Measurements from ENCODE around the gene KRT4. TPM values are rescaled to one million over a fixed set of nuclear protein-coding genes. Genes with fewer than 3 reads are reported as not detected.
"Not testable (repeated sequence)": the region's sequence is repeated elsewhere in the genome, so short reads cannot be mapped to it uniquely, and the experiment has no call there.

The KRT4 gene
- total and polyA plus RNA-seq, 3 experiments from 2014 or later: not detected

DNA sequence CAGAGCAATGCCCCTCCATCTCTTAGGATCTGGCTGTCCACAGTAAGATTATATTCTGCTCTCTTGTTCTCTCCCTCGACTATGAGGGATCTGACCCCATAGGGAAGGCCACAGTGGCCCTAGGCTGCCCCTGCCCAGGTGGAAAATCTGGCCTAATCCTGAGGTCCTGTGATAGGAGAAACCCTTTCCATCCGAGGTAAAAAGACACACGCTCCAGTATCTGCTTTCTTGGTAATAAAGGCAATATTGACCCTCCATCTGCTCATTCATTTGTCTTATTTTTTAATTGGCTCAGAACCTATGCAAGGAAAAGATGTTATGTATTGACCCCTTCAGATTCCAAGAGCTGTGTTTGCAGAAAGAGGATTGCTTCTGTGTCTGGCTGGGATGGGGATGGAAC, 46.5 kb downstream of the KRT4 start:
- H3K27me3 Mint-ChIP-seq: peaks cover 11 to 45% of the 10 kb centered on the region in 2 donors
- H3K27ac Mint-ChIP-seq: no peak overlapping the region
- H3K9me3 Mint-ChIP-seq: peaks cover 0 to 7% (median 4%) of the 10 kb centered on the region in 5 donors
- Histone ChIP-seq H3K27me3 (ENCODE audit: insufficient read depth, low read length, poor library complexity, severe bottlenecking) (no peaks in the 10 kb centered on the region), H3K27ac (ENCODE audit: low read depth, low read length) (no peak overlapping the region), H3K36me3 (ENCODE audit: insufficient read depth, low read length) (no peaks in the 10 kb centered on the region), H3K4me1 (ENCODE audit: insufficient read depth, low read length) (no peaks in the 10 kb centered on the region), H3K9me3 (ENCODE audit: low read length) (no peaks in the 10 kb centered on the region), H3K4me3 (ENCODE audit: low read length) (no peak overlapping the region)
- no peak overlapping the region for H3K4me3 Mint-ChIP-seq
- POLR2A ChIA-PET: no interaction called here
- CTCF ChIA-PET: no interaction called here
- no peak for DNase-seq
- no peaks in the 10 kb centered on the region for H3K4me1 Mint-ChIP-seq
- no peaks in the 10 kb centered on the region for H3K36me3 Mint-ChIP-seq

DNA sequence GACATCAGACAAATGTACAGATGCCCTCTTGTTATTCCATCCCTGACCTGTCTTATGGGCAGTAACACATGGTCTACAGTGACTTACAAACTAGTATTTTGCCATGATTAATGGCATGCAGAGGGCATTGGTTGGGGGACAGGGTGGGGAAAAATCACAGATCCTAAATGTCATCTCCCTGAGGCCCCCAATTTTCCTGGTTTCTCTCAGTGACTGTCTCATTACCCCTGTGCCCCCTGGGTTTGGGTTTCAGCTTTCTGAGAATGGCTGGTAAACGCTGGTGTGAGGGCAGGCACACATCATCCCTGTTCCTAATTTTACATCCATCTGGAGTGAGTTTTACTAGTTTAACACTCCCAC, 46.9 kb downstream of the KRT4 start:
- Histone ChIP-seq H3K9me3 (ENCODE audit: low read length) (no peaks in the 10 kb centered on the region), H3K27me3 (ENCODE audit: insufficient read depth, low read length, poor library complexity, severe bottlenecking) (no peaks in the 10 kb centered on the region), H3K36me3 (ENCODE audit: insufficient read depth, low read length) (no peaks in the 10 kb centered on the region), H3K4me1 (ENCODE audit: insufficient read depth, low read length) (no peaks in the 10 kb centered on the region), H3K27ac (ENCODE audit: low read depth, low read length) (no peak overlapping the region), H3K4me3 (ENCODE audit: low read length) (no peak overlapping the region)
- ChIA-PET POLR2A (no interaction called here), CTCF (no interaction called here)
- Mint-ChIP-seq H3K36me3 (no peaks in the 10 kb centered on the region), H3K9me3 (peaks cover 0 to 11% (median 5%) of the 10 kb centered on the region in 5 donors), H3K27me3 (peaks cover 11 to 45% of the 10 kb centered on the region in 2 donors), H3K4me1 (no peaks in the 10 kb centered on the region), H3K27ac (no peak overlapping the region), H3K4me3 (no peak overlapping the region)
- DNase-seq: no peak

- no peaks in the 10 kb centered on the region for H3K4me1 Mint-ChIP-seq
- Histone ChIP-seq H3K27me3 (ENCODE audit: insufficient read depth, low read length, poor library complexity, severe bottlenecking) (no peaks in the 10 kb centered on the region), H3K4me1 (ENCODE audit: insufficient read depth, low read length) (no peaks in the 10 kb centered on the region), H3K36me3 (ENCODE audit: insufficient read depth, low read length) (no peaks in the 10 kb centered on the region), H3K4me3 (ENCODE audit: low read length) (no peak overlapping the region), H3K9me3 (ENCODE audit: low read length) (no peaks in the 10 kb centered on the region), H3K27ac (ENCODE audit: low read depth, low read length) (no peak overlapping the region)
- ChIA-PET CTCF (no interaction called here), POLR2A (no interaction called here)
- H3K27me3 Mint-ChIP-seq: peaks cover 11 to 45% of the 10 kb centered on the region in 2 donors
- no peak overlapping the region for H3K4me3 Mint-ChIP-seq
- peaks cover 2 to 15% (median 10%) of the 10 kb centered on the region in 5 donors for H3K9me3 Mint-ChIP-seq
- no peak for DNase-seq
- no peak overlapping the region for H3K27ac Mint-ChIP-seq
- no peaks in the 10 kb centered on the region for H3K36me3 Mint-ChIP-seq
Observed at GRCh38 chr12:52766351-52767019, 47.4 kb downstream of the KRT4 start.

GRCh38 chr12:52765702-52766101, 48.2 kb downstream of the KRT4 start:
- H3K4me3 Mint-ChIP-seq: no peak overlapping the region
- ChIA-PET POLR2A (no interaction called here), CTCF (no interaction called here)
- H3K4me1 ChIP-seq (ENCODE audit: insufficient read depth, low read length): no peaks in the 10 kb centered on the region
- H3K27me3 Mint-ChIP-seq: peaks cover 13 to 38% of the 10 kb centered on the region in 2 donors
- H3K36me3 Mint-ChIP-seq: peaks cover 0 to 4% (median 0%) of the 10 kb centered on the region in 3 donors
- no peaks in the 10 kb centered on the region for H3K4me1 Mint-ChIP-seq
- H3K27ac ChIP-seq (ENCODE audit: low read depth, low read length): no peak overlapping the region
- peak overlapping the region in 1 of 8 donors; percentile 39 for H3K27ac Mint-ChIP-seq
- H3K27me3 ChIP-seq (ENCODE audit: insufficient read depth, low read length, poor library complexity, severe bottlenecking): no peaks in the 10 kb centered on the region
- no peaks in the 10 kb centered on the region for H3K9me3 ChIP-seq (ENCODE audit: low read length)
- H3K36me3 ChIP-seq (ENCODE audit: insufficient read depth, low read length): no peaks in the 10 kb centered on the region
- no peak for DNase-seq
- H3K4me3 ChIP-seq (ENCODE audit: low read length): no peak overlapping the region
- peaks cover 7 to 23% (median 17%) of the 10 kb centered on the region in 5 donors for H3K9me3 Mint-ChIP-seq

- ChIA-PET CTCF (no interaction called here), POLR2A (no interaction called here)
- H3K36me3 ChIP-seq (ENCODE audit: insufficient read depth, low read length): no peaks in the 10 kb centered on the region
Observed at GRCh38 chr12:52763991-52764390, 49.9 kb downstream of the KRT4 start.

DNA sequence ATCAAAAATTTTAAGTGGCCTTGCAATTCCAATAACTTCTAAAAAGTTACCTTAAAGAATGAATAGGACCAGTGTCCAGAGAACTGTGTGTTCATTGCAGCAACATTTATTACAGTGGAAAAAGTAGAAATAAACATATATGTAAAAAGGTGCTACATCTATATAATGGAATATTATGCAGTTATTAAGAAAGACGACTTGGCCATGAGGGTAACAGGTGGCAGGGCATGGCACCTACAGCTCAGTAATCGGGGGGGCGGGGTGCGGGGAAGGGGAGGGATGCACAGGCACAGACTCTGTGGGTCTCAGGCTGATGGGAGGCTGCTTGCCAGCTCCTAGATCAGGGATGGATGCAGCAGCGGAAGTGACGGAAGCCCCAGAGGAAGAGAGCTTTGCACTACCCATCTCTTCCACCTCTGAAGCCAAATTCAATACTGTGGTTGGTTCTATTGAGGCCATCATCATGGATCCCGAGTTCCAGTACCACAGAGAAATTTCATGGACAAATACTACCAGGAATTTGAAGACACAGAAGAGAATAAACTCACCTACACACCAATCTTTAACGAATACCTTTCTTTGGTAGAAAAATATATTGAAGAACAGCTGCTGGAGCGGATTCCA, 50.8 kb downstream of the KRT4 start:
- no peak overlapping the region for H3K27ac Mint-ChIP-seq
- ChIA-PET CTCF (no interaction called here), POLR2A (no interaction called here)
- Histone ChIP-seq H3K9me3 (ENCODE audit: low read length) (no peaks in the 10 kb centered on the region), H3K27me3 (ENCODE audit: insufficient read depth, low read length, poor library complexity, severe bottlenecking) (no peaks in the 10 kb centered on the region), H3K27ac (ENCODE audit: low read depth, low read length) (no peak overlapping the region), H3K4me1 (ENCODE audit: insufficient read depth, low read length) (no peaks in the 10 kb centered on the region), H3K36me3 (ENCODE audit: insufficient read depth, low read length) (no peaks in the 10 kb centered on the region), H3K4me3 (ENCODE audit: low read length) (no peak overlapping the region)
- no peak overlapping the region for H3K4me3 Mint-ChIP-seq
- H3K36me3 Mint-ChIP-seq: peaks cover 0 to 4% (median 0%) of the 10 kb centered on the region in 3 donors
- no peaks in the 10 kb centered on the region for H3K4me1 Mint-ChIP-seq
- peaks cover 12 to 32% of the 10 kb centered on the region in 2 donors for H3K27me3 Mint-ChIP-seq
- peaks cover 13 to 32% (median 29%) of the 10 kb centered on the region in 5 donors for H3K9me3 Mint-ChIP-seq
- DNase-seq: no peak

More at GRCh38 chr12:52763991-52764390, 49.9 kb downstream of the KRT4 start:
- Mint-ChIP-seq H3K4me1 (no peaks in the 10 kb centered on the region), H3K36me3 (peaks cover 0 to 4% (median 0%) of the 10 kb centered on the region in 3 donors), H3K9me3 (peaks cover 13 to 32% (median 29%) of the 10 kb centered on the region in 5 donors), H3K4me3 (no peak overlapping the region), H3K27ac (peak overlapping the region in 1 of 8 donors; percentile 1), H3K27me3 (peaks cover 15 to 31% of the 10 kb centered on the region in 2 donors)
- Histone ChIP-seq H3K27ac (ENCODE audit: low read depth, low read length) (no peak overlapping the region), H3K4me1 (ENCODE audit: insufficient read depth, low read length) (no peaks in the 10 kb centered on the region), H3K4me3 (ENCODE audit: low read length) (no peak overlapping the region), H3K27me3 (ENCODE audit: insufficient read depth, low read length, poor library complexity, severe bottlenecking) (no peaks in the 10 kb centered on the region), H3K9me3 (ENCODE audit: low read length) (no peaks in the 10 kb centered on the region)
- DNase-seq: no peak

- peaks cover 0 to 4% (median 0%) of the 10 kb centered on the region in 3 donors for H3K36me3 Mint-ChIP-seq
- H3K4me3 Mint-ChIP-seq: no peak overlapping the region
- no peaks in the 10 kb centered on the region for H3K36me3 ChIP-seq (ENCODE audit: insufficient read depth, low read length)
- H3K9me3 Mint-ChIP-seq: peaks cover 13 to 32% (median 29%) of the 10 kb centered on the region in 5 donors
- H3K4me1 Mint-ChIP-seq: no peaks in the 10 kb centered on the region
- no peaks in the 10 kb centered on the region for H3K27me3 ChIP-seq (ENCODE audit: insufficient read depth, low read length, poor library complexity, severe bottlenecking)
- no peak for DNase-seq
- ChIA-PET POLR2A (no interaction called here), CTCF (no interaction called here)
- no peak overlapping the region for H3K27ac ChIP-seq (ENCODE audit: low read depth, low read length)
- H3K9me3 ChIP-seq (ENCODE audit: low read length): no peaks in the 10 kb centered on the region
- no peaks in the 10 kb centered on the region for H3K4me1 ChIP-seq (ENCODE audit: insufficient read depth, low read length)
- H3K27me3 Mint-ChIP-seq: peaks cover 10 to 22% of the 10 kb centered on the region in 2 donors
- no peak overlapping the region for H3K27ac Mint-ChIP-seq
- H3K4me3 ChIP-seq (ENCODE audit: low read length): no peak overlapping the region
Observed at GRCh38 chr12:52761802-52762201, 52.1 kb downstream of the KRT4 start.

GRCh38 chr12:52761218-52761617, 52.7 kb downstream of the KRT4 start:
- H3K4me1 Mint-ChIP-seq; H3K27ac ChIP-seq (ENCODE audit: low read depth, low read length); H3K4me1 ChIP-seq (ENCODE audit: insufficient read depth, low read length); H3K9me3 ChIP-seq (ENCODE audit: low read length); H3K27me3 ChIP-seq (ENCODE audit: insufficient read depth, low read length, poor library complexity, severe bottlenecking); H3K36me3 ChIP-seq (ENCODE audit: insufficient read depth, low read length); H3K4me3 ChIP-seq (ENCODE audit: low read length); DNase-seq; H3K4me3 Mint-ChIP-seq; CTCF ChIA-PET; H3K36me3 Mint-ChIP-seq; POLR2A ChIA-PET: not testable (repeated sequence)
- peaks cover 10 to 20% of the 10 kb centered on the region in 2 donors for H3K27me3 Mint-ChIP-seq
- peak overlapping the region in 1 of 8 donors; percentile 21 for H3K27ac Mint-ChIP-seq
- peaks cover 13 to 32% (median 29%) of the 10 kb centered on the region in 5 donors for H3K9me3 Mint-ChIP-seq
